GM12892 (cell line): ENCODE results near the gene PAFAH2.
"Not testable (repeated sequence)": the region's sequence is repeated elsewhere in the genome, so short reads cannot be mapped to it uniquely, and the experiment has no call there.

ENCODE experiments used
- POLR2A ChIP-seq: IDR thresholded peaks from 2 replicates; pipeline ENCODE4 v1.6.1; 2011; ENCODE audit warnings: low read depth, low read length, control low read depth
- POLR2AphosphoS5 ChIP-seq: IDR thresholded peaks from 2 replicates; pipeline ENCODE4 v1.6.1; 2011; ENCODE audit warnings: low read depth, low read length, control low read depth
- TAF1 ChIP-seq: IDR thresholded peaks from 2 replicates; pipeline ENCODE4 v1.6.1; 2011; ENCODE audit warnings: low read depth, mild to moderate bottlenecking, control low read depth, low read length, borderline replicate concordance

GRCh38 chr1:25986773-25987172 lies 11.1 kb downstream of the PAFAH2 start:
- not testable (repeated sequence) for TF ChIP-seq POLR2A, POLR2AphosphoS5, TAF1
